ENCODE data around the gene SMIM20.

SMIM20 gene

GRCh38 chr4:25888781-25889180 is 25.2 kb upstream of the SMIM20 start:
- DNase-seq (ENCODE audit: low read depth, low spot score), result no peak
- TF ChIP-seq CTCF (IDR thresholded peaks at IDR 0.05; ENCODE audit: insufficient read depth, low read length, missing control alignments), result no peak
- POLR2A ChIA-PET, result no interaction called here
- CTCF ChIA-PET, result interaction anchor here (0.9 to 1.0 kb wide), 2 partner anchors 8 to 12 kb away, joined by 3 read pairs; no protein-coding TSS in a partner anchor
- H3K4me3 ChIP-seq (ENCODE audit: low read depth, low read length), result no peak overlapping the region

- no peak for TF ChIP-seq CTCF (IDR thresholded peaks at IDR 0.05; ENCODE audit: insufficient read depth, low read length, missing control alignments)
- no peak for DNase-seq (ENCODE audit: low read depth, low spot score)
- ChIA-PET CTCF (interaction anchor here (1.0 kb wide), 1 partner anchor 13 kb away, joined by 3 read pairs; no protein-coding TSS in a partner anchor), POLR2A (no interaction called here)
- no peak overlapping the region for H3K4me3 ChIP-seq (ENCODE audit: low read depth, low read length)
Measured at GRCh38 chr4:25889589-25890503, 24.2 kb upstream of the SMIM20 start.

- no peak overlapping the region for H3K4me3 ChIP-seq (ENCODE audit: low read depth, low read length)
- no peak for TF ChIP-seq CTCF (IDR thresholded peaks at IDR 0.05; ENCODE audit: insufficient read depth, low read length, missing control alignments)
- DNase-seq (ENCODE audit: low read depth, low spot score), result no peak
- CTCF ChIA-PET, result no interaction called here
- POLR2A ChIA-PET, result no interaction called here
Measured at GRCh38 chr4:25890571-25891485, 23.2 kb upstream of the SMIM20 start.

GRCh38 chr4:25892796-25893195 is 21.2 kb upstream of the SMIM20 start:
- DNase-seq (ENCODE audit: low read depth, low spot score), result no peak
- CTCF ChIA-PET, result interaction anchor here (1.4 kb wide), 1 partner anchor 13 kb away, joined by 3 read pairs; no protein-coding TSS in a partner anchor
- TF ChIP-seq CTCF (IDR thresholded peaks at IDR 0.05; ENCODE audit: insufficient read depth, low read length, missing control alignments), result no peak
- POLR2A ChIA-PET, result no interaction called here
- H3K4me3 ChIP-seq (ENCODE audit: low read depth, low read length), result no peak overlapping the region

GRCh38 chr4:25896776-25897539 is 17.1 kb upstream of the SMIM20 start:
- no peak for TF ChIP-seq CTCF (IDR thresholded peaks at IDR 0.05; ENCODE audit: insufficient read depth, low read length, missing control alignments)
- ChIA-PET CTCF (interaction anchor here (0.9 to 1.4 kb wide), 3 partner anchors 9 to 61 kb away, joined by 3 read pairs; no protein-coding TSS in a partner anchor), POLR2A (no interaction called here)
- H3K4me3 ChIP-seq (ENCODE audit: low read depth, low read length), result no peak overlapping the region
- DNase-seq (ENCODE audit: low read depth, low spot score), result no peak

Data from AG04449 (cell line).